ENCODE data around the gene RTL10.

DNA sequence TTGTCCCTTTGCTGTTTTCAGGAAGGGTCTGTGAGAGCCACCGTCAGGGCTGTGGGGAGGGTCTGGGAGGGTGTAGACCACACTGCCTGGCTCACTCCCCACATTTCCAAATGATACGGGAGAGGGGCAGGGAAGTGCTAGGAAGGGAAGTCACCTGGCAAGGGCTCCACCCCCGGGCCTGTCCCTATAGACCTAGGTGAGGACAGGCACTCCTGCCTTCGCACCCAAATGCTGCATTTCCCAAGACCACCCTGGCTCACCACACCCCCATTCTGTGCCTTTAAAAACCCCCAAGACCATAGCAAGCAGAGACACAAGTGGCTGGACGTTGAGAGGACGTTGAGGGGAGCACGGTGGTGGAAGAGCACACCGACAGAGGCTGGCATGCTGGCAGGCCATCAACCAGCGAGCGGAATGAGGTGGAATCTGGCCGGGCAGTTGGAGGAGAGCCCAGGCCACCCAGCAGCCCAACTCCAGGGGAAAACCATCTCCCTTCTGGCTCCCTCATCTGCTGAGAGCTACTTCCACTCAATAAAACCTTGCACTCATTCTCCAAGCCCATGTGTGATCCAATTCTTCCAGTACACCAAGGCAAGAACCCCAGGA lies 45.7 kb downstream of the RTL10 start:
- no peak for TF ChIP-seq ZNF384 (IDR thresholded peaks at IDR 0.05)
- TF ChIP-seq SUZ12 (IDR thresholded peaks at IDR 0.05) = no peak
- no peak for TF ChIP-seq BHLHE40 (IDR thresholded peaks at IDR 0.05; ENCODE audit: borderline replicate concordance)
- no peak for TF ChIP-seq NFRKB (IDR thresholded peaks at IDR 0.05)

Data from HEK293T (cell line).